HL-60 (cell line): Measurements from ENCODE around the gene NTF3.

Source experiments
- DNase-seq, 2 experiments: peaks; one replicate each; pipeline ENCODE4 v3.0.0-alpha.2; 2010 to 2020; ENCODE audit warnings: low read depth in 1 of 2, low spot score in 1 of 2
- H3K27ac ChIP-seq: fragments of 250-450 bp; sonication (Bioruptor Pico); replicated peaks from 2 replicates; pipeline ENCODE4 v1.5.1; 2020; ENCODE audit warnings: mild to moderate bottlenecking, moderate library complexity
- H3K27me3 ChIP-seq: fragments of 250-450 bp; sonication (Bioruptor Pico); 2 replicates; pipeline ENCODE4 v1.5.1; 2021; ENCODE audit warnings: mild to moderate bottlenecking, moderate library complexity; ENCODE audit not compliant: insufficient read depth, poor library complexity, severe bottlenecking
- H3K4me3 ChIP-seq: replicated peaks from 2 replicates; pipeline ENCODE4 v1.5.1; 2011; ENCODE audit warnings: mild to moderate bottlenecking, control low read depth, low read length; ENCODE audit not compliant: insufficient read depth
- GABPA ChIP-seq: IDR thresholded peaks from 2 replicates; pipeline ENCODE4 v1.6.1; 2012; ENCODE audit warnings: low read depth
- POLR2AphosphoS5 ChIP-seq: IDR thresholded peaks from 2 replicates; pipeline ENCODE4 v1.6.1; 2012; ENCODE audit warnings: low read depth
- SPI1 ChIP-seq: IDR thresholded peaks from 2 replicates; pipeline ENCODE4 v1.6.1; 2012; ENCODE audit warnings: low read depth, mild to moderate bottlenecking, borderline replicate concordance
- TF ChIP-seq, protein P1 (sequence below): IDR thresholded peaks from one replicate; pipeline ENCODE4 v1.5.1; 2011; ENCODE audit warnings: low read length, control low read depth, inconsistent platforms; ENCODE audit not compliant: insufficient read depth
- TF ChIP-seq, protein P2 (sequence below): IDR thresholded peaks from 2 replicates; pipeline ENCODE4 v1.6.1; 2012; ENCODE audit warnings: low read depth; ENCODE audit not compliant: insufficient replicate concordance

The NTF3 gene

DNA sequence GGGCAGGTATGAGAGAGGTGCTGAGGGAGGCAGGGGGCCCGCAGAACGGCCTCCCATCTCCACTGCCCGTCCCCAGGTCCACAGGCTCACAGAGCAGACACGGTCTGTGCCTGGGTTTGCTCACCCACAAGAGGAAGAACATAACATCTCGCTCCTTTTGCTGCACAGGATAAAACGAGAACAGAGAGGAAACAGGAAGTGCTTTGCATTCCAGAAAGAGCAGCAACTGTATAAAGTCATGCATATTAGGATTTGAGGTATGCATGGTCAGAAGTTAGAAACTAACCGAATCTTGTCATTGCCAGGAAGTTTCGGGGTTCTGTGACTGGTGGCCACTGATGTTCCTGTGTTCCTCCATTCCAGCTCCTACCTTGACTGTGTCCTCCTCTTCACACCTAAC, 25.0 kb downstream of the NTF3 start:
- H3K4me3 ChIP-seq = no peak overlapping the region
- peaks cover 2% of the 10 kb centered on the region for H3K27me3 ChIP-seq
- peak in 1 of 2 experiments; percentile 33 for DNase-seq
- peak; percentile 83 for TF ChIP-seq SPI1
- TF ChIP-seq POLR2AphosphoS5 = no peak
- no peak; the same call in 1 of the 2 replicates for TF ChIP-seq GABPA
- TF ChIP-seq, protein P1, sequence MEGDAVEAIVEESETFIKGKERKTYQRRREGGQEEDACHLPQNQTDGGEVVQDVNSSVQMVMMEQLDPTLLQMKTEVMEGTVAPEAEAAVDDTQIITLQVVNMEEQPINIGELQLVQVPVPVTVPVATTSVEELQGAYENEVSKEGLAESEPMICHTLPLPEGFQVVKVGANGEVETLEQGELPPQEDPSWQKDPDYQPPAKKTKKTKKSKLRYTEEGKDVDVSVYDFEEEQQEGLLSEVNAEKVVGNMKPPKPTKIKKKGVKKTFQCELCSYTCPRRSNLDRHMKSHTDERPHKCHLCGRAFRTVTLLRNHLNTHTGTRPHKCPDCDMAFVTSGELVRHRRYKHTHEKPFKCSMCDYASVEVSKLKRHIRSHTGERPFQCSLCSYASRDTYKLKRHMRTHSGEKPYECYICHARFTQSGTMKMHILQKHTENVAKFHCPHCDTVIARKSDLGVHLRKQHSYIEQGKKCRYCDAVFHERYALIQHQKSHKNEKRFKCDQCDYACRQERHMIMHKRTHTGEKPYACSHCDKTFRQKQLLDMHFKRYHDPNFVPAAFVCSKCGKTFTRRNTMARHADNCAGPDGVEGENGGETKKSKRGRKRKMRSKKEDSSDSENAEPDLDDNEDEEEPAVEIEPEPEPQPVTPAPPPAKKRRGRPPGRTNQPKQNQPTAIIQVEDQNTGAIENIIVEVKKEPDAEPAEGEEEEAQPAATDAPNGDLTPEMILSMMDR = no peak
- TF ChIP-seq, protein P2, sequence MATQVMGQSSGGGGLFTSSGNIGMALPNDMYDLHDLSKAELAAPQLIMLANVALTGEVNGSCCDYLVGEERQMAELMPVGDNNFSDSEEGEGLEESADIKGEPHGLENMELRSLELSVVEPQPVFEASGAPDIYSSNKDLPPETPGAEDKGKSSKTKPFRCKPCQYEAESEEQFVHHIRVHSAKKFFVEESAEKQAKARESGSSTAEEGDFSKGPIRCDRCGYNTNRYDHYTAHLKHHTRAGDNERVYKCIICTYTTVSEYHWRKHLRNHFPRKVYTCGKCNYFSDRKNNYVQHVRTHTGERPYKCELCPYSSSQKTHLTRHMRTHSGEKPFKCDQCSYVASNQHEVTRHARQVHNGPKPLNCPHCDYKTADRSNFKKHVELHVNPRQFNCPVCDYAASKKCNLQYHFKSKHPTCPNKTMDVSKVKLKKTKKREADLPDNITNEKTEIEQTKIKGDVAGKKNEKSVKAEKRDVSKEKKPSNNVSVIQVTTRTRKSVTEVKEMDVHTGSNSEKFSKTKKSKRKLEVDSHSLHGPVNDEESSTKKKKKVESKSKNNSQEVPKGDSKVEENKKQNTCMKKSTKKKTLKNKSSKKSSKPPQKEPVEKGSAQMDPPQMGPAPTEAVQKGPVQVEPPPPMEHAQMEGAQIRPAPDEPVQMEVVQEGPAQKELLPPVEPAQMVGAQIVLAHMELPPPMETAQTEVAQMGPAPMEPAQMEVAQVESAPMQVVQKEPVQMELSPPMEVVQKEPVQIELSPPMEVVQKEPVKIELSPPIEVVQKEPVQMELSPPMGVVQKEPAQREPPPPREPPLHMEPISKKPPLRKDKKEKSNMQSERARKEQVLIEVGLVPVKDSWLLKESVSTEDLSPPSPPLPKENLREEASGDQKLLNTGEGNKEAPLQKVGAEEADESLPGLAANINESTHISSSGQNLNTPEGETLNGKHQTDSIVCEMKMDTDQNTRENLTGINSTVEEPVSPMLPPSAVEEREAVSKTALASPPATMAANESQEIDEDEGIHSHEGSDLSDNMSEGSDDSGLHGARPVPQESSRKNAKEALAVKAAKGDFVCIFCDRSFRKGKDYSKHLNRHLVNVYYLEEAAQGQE = no peak
- no peak overlapping the region for H3K27ac ChIP-seq

DNA sequence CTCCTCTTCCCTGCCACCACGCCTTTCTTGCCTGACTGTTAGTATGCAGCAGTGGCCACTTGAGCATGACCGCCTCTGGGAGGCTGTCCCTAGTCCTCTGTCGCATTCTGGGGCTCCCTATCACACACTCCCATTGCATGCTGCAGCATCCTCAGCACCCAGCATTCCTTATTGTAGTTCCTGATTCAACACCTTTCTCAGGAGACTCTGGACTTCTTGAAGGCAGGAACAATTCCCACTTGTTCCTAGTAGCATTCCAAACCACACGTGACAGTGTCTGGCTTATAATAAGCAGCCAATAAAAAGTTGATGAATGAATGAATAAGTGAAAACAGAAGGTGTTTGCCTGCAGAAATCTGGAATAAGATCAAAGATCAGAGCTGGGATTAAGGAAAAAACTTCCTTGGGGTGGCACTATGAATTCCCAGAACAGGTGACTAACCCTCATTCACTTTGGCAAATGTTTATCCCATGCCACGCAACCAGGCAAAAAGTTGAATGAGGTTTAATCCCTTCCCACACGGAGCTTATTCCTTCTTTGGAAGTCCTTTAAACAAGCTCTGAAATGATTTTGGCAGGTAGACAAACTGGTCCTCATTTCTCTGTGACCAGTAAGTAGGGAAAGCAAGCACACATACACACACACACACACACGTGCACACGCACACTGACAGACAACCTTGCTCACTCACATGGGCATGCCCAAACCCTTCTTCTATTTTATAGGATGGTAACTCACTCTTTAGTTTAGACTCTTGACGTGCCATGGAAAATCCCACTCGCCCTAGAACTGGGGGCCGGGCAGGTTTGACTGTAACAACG, 26.5 kb downstream of the NTF3 start:
- Histone ChIP-seq H3K27ac (no peak overlapping the region), H3K4me3 (no peak overlapping the region), H3K27me3 (peaks cover 2% of the 10 kb centered on the region)
- DNase-seq = no peak
- TF ChIP-seq, protein P2 = no peak
- TF ChIP-seq SPI1 (no peak), POLR2AphosphoS5 (no peak), GABPA (no peak)
- TF ChIP-seq, protein P1 = no peak

DNA sequence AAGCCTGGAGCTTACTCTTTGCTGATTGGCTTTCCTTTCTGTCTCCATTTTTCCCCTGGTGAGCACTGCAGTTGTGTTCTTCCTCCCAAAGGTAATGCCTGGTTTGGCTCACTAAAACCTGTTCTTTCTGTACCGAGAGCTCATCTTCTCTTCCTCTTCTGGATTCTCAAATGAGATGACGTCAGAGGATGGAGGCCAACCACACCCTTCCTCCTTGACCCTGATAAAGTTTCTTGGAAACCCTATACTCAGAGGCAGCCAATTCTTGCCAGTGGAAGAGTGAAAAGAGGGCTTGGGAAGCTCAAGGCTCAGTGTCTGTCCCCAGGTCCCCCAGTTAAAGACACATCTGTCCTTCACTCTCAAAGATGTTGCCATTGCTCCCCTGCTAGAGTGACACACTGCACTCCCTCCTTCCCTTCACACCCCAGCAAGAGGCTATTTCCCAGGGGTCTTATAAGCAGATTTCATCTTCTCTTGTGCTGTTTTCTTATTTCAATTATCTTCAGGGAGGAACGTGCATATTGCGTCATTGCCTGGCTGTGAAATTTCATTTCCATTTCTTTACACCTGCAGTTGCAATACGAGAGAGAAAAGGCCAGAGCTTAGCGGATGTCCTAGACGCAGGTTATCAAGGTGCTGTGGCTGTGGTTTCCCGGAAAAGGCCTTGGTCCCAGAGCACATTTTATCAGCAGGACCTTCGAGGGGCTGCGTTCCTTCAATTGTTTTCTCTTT, 27.3 kb downstream of the NTF3 start:
- H3K27me3 ChIP-seq = peaks cover 2% of the 10 kb centered on the region

More for the DNA sequence above, 27.3 kb downstream of the NTF3 start:
- H3K4me3 ChIP-seq = no peak overlapping the region
- DNase-seq = no peak
- H3K27ac ChIP-seq = no peak overlapping the region
- TF ChIP-seq POLR2AphosphoS5 (no peak), SPI1 (no peak), GABPA (no peak)
- TF ChIP-seq, protein P2 = no peak
- TF ChIP-seq, protein P1 = no peak
